NCI-H1105 (cell line): Measurements from ENCODE around the gene AHCYL2.
A peak's percentile ranks its signal among the peaks of the same experiment; 100 is the strongest.
"Not testable (repeated sequence)": the region's sequence is repeated elsewhere in the genome, so short reads cannot be mapped to it uniquely, and the experiment has no call there.

Experiments
- DNase-seq: peaks from one replicate; lab custom pipeline; 2025; lab: John Stamatoyannopoulos, UW

AHCYL2 gene

DNA sequence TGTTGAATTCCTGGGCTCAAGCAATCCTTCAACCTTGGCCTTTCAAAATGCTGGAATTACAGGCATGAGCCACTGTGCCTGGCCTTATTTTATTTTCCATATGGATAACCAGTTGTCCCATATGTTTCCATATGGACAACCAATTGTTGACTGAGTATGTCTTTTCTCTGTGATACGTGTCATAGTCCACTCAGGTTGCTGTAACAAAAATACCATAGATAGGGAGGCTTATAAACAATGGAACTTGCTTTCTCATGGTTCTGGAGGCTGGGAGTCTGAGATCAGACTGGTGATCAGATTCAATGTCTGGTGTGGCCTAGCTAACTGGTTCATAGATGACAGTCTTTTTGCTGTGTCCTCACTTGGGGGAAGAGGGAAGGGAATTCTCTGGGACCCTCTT lies 19.4 kb downstream of the AHCYL2 start:
- no peak for DNase-seq

DNA sequence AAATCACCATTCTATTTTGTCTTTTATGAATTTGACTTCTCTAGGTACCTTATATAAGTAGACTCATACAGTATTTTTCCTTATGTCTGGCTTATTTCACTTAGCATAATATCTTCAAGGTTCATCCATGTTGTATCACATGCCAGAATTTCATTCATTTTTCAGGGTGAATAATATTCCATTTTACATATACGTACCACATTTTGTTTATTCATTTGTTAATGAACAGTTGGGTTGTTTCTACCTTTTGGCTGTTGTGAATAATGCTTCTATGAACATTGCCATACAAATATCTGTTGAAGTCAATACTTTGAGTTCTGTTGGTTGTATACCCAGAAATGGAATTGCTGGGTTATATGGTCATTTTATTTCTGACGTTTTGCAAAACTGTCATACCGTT lies 20.7 kb downstream of the AHCYL2 start:
- DNase-seq, result no peak

DNA sequence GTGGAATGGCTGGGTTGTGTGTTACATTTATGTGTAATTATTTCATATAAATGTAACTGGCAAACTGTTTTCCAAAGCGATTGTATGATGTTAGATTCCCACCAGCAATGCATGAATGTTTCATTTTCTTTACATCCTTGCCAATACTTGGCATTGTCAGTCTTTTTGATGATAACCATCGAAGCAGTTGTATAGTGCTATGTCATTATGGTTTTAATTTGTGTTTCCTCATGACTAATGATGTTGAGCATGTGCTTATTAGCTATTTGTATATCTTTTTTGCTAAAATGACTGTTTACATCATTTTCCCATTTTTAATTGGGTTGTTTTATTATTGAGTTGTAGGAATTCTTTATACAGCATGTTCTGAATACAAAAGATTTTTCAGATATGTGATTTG lies 22.3 kb downstream of the AHCYL2 start:
- DNase-seq, result no peak

DNA sequence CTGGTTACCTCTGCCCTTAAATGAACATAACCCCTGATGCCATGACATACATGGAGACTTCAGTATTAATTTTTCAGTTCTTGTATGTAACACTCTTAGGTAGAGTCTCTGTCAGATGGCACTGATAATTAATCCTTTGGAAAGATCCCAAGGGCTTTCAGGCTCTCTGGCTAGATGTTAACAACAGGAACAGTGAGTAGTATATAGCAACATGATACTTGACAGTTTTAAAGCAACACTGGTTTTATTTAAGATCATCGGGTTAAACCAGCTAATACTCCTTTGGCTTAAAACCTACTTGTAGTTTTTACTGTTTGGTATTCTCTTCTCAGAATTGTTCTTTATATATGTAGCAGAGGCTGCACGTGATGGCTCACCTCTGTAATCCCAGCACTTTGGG lies 27.3 kb downstream of the AHCYL2 start:
- DNase-seq, result no peak

DNA sequence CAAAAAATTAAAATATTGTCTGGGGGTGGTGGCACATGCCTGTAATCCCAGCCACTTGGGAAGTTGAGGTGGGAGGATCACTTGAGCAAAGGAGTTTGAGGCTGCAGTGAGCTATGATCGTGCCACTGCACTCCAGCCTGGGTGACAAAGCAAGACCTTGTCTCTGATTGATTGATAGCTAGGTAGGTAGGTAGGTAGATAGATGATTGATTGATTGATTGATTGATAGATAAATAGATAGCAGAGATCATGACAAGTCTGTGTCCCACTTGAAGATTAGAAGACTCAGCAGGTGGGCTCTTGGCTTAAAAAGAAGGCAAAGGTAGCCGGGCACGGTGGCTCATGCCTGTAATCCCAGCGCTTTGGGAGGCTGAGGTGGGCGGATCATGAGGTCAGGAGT lies 27.8 kb downstream of the AHCYL2 start:
- not testable (repeated sequence) for DNase-seq

DNA sequence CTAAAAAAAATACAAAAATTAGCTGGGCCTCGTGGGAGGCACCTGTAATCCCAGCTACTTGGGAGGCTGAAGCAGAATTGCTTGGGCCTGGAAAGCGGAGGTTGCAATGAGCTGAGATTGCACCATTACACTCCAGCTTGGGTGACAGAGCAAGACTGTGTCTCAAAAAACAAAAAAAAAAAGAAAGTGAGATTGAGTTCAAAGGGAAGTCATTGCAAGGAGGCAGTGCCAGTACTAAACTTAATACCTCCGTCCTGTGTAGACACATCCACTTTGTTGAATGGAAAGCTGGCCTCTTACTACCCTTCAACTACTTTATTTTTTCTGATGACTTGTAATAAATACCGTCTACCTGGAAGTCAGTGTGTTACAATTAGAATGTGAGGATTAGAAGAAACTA lies 31.0 kb downstream of the AHCYL2 start:
- no peak for DNase-seq

DNA sequence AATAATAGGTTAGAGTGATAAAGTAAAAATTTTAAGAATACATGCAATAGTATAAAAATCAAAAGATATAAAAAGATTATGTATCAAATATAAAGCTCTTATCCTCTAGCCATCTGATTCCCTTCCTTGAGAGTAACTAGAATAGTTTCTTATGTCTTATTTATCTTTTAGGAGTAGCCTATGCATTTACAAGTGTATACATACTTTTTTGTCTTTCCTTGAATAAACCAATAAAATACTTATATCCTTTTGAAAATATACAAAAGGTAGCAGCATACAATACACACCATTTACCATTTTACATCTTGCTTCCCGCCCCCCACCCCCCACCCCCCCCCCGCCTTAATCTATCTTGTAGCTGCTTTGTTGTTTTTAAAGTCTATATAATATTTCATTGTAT lies 31.4 kb downstream of the AHCYL2 start:
- no peak for DNase-seq

DNA sequence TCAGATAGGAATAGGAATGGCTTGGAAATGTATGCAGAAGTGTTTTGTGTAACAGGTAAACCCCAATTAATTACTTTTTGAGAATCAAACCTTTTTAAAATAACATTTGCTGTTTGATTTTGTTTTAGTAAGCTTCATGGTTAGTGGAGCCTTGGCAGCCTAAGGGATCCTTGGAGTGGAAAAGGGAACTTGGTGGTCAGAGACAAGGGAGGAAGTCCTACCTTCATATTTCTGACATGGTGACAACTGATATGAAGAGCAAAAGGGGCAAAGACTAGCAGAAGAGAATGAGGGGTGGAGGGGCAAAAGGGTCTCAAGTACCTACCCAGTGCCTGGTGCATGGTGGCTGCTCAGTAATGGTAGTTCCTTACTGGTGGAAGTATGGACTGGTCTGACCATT lies 32.3 kb downstream of the AHCYL2 start:
- no peak for DNase-seq

DNA sequence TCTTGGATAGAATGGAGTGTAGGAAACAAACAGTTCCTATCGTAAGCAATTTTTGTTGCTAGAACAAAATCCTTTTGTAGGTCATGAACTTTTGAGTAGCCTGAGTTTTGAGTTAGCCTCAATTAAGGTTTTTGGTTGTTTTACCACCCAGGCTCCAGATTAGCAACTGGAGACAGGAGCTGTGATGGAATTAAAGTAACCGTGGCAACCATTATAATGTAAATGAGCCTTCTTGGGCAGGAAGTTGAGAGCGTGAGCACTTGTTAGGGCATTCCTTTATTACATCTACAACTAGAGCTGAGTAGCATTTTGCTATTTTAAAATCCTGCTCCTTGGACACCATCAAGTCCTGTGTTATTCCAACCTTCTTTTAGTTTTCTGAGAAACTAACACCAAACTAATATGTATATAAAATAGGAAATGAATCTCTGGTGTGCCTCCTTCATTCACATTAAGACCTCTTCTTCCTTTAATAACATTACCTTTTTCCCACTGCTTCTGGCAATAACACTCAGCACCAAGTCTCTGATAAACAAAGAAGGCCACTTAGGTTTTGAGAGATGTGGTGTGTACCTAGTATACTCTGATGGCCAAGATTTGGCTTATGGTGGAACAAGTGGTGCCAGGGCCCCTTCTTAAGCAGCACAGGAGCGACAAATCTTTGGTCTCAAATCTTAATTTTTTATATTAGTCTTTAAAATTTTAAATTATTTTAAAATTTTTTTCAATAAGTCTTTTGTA lies 34.0 kb downstream of the AHCYL2 start:
- DNase-seq, result no peak

DNA sequence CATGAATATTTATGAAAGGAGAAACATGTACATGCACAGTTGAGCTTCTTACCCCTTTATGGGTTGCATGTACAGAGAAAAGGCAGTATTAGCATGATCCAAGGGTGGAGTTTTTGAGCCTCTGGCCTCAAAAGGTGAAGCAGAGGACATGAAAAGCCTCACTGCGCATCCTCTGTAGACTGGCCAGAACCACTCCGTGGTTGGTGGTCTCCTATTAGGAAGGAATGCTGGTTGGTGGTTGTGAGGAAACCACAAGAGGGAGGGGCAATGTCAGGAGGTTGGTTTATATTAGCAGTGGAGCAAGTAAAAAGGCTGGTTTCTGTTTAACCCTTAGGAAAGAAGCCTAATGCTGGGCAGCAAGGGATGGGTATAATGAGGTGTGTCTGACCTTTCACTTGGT lies 37.5 kb downstream of the AHCYL2 start:
- no peak for DNase-seq

DNA sequence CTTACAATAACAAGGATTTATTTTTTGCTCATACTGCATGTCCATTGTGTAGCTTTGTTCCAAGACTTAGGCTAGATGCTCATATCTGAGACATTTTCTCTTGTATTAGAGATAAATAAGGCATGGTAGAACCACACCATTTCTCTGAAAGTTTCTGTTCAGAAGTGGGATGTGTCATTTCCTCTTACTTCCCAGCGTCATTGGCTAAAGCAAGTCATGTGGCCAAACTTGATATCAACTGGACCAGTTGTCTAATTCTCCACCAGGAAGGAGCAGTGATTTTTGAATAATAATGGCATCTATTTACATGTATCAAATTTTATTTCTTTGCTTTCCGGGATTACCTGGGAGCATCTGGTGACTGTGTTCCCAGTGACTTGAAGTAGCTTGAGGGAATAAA lies 38.3 kb downstream of the AHCYL2 start:
- DNase-seq, result no peak

DNA sequence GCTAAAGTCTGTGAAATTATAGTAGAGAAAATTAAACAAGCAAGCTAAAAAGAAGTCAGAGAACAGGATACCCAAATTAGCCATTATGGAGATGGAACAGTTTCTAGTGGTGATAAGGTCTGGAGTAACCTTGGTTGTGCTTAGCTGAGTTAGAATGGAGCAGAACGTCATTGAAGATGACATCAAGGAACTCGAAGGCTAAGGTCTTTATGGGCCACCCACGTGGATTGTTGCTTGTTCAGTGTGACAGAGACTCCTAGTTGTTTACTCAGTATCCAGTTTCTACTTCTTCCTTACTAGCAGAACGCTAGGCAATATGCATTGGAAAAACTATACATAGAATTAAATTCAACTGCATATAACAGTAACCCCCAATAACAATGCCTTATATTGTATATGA lies 39.7 kb downstream of the AHCYL2 start:
- DNase-seq, result no peak

DNA sequence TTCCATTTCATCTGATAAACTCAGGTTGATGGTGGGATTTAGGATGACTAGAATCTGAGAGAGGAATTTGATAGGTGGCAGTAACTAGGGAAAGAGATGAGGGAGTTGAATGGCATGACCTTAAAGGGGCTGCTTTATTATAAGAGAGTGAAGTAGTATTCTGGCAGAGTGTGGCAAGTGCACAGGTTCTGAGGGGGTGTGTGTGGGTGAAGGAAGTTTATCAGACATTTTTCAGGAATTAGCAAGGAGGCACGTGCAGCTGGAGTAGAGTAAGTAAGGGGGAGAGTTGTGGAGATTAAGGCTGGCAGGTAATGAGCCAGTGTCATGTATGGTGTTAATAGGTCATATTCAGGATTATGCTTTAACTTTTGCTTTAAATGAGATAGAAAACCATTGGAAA lies 40.5 kb downstream of the AHCYL2 start:
- DNase-seq, result no peak

DNA sequence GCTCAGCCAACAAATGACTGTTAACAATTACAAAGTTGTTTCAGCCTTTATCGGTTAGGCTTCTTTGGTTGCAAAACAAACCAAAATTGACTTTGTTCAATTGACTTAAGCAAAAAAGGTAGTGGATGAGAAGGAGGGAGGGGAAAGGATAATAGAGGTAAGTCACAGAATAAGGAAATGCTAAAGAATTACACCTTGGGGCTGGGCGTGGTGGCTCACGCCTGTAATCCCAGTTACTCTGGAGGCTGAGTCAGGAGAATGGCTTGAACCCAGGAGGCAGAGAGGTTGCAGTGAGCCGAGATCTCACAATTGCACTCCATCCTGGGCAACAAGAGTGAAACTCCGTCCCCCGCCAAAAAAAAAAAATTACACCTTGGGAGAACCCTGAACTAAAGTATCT lies 41.4 kb downstream of the AHCYL2 start:
- DNase-seq, result no peak

DNA sequence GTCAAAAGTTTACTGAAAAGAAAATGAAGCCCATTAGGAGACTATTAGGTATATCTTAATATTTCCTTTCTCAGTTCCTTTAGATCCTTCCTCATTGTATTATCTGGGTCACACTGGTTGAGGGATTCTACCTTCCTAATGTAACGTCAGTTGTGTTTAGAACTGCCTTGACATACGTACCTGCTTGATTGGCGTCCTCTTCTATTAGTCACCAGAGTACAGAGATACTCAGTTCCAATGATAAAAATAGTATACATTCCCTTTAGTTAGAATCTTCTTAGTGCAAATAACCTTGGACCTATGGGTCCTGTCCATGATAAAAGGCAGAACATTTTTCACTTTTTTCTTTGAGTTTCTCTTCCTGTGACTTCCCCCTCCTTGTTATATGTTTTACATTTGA lies 45.2 kb downstream of the AHCYL2 start:
- no peak for DNase-seq

DNA sequence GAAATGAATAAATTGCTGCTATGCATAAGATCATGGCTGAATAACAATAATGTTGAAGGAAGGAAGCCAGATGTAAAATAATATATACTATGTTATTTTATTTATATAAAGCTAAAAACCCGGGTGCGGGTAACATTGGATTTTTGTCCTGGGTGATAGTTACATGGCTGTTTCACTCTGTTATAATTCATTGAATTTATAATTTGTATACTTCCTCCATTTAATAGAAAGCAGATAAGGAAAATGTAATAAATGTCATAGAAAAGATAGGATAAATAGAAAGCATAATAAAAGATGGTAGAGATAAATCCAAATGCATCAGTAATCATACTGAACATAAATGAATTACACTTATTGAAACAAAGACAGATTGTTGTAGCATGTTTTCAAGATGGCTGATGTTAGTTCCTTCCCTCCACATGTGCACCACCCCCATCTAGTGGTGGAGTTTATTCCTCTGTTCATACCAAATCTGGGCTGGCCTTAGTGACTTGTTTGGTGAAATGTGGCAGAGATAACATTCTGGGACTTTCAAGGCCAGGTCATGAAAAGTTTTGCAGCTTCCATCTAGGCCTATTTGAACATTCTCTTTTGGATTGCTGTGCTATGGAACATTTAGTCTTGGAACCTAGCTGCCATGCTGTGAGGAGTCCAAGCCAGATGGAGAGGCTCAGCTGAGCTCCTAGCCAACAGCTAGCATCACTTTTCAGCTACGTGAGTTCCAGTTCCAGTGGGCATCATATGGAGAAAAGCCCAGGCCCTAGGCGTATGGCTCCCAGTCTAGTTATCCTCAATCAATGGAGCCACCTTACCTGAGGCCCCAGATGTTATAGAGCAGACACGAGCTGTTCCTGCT lies 46.9 kb downstream of the AHCYL2 start:
- peak; percentile 46 for DNase-seq

DNA sequence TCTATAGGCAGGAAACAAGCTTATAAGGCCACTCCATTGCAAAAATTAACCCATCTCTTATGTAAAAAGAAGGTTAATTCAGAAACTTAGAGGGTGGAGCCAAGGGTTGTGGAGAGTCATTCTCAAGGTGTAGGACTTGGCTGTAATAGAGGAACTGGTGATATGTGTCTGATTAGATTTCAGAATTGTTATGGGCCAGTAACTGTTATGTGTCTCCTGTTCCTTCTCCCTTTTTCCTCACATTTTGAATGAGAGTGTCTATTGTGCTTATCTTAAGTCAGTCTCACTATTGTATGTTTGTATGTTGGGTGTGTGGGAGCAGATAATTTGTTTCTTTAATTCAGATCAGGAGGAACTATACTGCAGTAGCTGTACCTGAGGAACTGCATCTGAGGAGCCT lies 49.1 kb downstream of the AHCYL2 start:
- DNase-seq, result no peak

DNA sequence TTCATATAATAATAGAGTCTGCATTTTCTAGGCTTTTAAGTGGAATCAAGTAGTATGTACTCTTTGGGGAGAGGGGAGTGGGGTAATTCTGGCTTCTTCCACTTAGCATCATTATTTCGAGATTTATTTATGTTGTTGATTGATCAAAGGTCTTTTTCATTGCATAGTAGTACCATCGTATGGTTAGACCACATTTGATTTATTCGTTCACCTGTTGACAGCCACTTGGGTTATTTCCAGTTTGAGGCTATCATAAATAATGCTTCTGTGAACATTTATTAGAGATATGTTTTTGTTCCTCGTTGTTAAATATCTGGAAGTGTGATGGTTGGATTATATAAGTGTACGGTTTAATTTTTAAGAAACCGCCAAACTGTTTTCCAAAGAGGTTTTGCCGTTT lies 52.8 kb downstream of the AHCYL2 start:
- no peak for DNase-seq

DNA sequence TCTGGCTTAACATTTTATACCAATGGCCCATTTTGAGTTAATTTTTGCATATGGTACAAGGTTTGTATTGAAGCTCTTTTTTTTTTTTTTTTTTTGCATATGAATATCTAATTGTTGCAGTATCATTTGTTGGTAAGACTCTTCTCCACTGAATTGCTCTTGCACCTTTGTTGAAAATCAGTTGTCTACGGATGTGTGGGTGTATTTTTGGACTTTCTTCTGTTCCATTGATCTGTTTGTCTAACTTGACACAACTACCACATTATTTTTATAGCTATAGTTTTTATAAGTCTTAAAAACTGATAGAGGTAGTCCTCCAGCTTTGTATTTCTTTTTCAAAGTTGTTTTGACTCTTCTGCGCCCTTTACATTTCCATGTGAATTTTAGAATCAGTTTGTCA lies 53.9 kb downstream of the AHCYL2 start:
- DNase-seq, result no peak

DNA sequence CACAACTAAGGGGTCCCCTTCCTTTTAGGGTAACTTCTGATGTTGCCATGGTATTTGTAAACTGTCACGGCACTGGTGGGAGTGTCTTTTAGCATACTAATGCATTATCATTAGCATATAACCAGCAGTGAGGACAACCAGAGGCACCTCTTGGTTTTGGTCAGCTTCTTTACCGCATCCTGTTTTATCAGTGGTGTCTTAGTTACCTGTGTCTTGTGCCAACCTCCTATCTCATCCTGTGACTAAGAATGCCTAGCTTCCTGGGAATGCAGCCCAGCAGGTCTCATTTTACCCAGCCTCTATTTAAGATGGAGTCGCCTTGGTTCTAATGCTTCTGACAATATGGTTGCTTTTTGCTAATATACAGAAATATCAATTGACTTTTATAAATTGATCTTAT lies 54.9 kb downstream of the AHCYL2 start:
- no peak for DNase-seq

DNA sequence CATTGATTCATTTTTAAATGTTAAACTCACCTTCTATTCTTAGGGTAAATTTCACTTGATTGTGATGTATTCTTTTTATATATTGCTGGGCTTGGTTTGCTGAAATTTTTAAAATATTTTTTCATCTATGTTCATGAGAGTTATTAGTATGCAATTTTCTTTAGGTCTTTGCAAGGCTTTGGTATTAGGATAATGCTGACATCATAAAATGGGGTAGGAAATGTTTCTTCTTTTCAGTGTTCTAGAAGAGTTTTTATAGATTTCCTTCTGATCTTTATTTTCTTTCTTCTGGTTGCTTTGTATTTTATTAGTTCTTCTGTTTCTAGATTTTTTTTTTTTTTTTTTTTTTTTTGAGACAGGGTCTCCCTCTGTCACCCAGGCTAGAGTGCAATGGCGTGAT lies 56.3 kb downstream of the AHCYL2 start:
- no peak for DNase-seq

DNA sequence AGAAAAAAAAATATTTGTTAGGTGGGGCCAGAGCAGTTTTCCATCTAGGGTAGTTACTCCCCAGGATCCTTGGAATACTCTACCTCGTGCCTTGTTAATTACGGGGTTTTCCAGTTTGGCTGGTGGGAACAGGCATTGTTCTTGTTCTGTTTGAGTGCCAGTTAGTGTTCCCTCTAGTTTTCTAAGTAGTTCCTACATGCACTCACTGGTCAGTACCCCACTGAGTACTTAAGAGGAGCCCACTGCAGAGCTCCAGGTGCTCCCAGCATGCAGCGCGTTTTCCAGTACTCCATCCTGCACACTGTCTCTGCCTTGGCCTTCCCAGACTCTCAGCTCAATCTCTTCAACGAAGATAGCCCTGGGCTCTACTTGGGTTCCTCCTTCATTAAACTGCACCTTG lies 58.0 kb downstream of the AHCYL2 start:
- no peak for DNase-seq

DNA sequence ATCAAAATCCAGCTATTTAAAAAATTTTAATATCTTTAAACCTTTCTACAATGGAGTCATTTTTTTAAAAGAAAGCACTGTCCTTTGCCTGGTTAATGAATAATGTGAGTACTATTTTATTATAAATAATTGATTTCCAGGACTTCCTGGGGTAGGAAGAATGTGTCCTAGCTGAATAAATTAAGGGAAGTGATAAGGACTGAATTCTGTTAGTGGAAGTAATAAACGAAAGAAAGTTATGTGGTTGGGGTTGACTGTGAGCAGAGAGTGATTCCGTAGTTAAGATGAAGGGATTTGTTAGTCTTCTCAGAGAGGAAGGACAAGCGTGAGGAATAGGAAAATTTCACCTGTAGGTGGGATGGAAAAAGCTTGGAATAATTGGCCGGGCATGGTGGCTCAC lies 59.1 kb downstream of the AHCYL2 start:
- no peak for DNase-seq

DNA sequence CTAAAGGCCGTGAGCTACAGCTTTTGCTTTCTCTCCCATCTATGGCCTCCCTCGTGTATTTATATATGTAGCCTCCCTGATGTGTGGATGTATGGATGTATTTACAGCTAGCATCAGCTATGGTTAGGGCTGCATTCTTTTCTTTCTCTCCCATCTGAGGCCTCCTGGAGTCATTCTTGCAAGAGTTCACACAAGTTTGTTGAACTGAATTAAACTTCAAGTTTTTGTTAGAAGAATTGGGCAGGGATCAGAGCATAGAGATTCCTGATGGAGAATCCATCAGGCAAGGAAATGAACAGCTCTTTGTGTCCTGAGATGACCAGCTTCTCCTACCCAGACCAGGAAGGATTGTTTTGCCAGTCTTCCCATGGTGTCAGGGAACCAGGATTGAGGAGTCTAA lies 60.3 kb downstream of the AHCYL2 start:
- DNase-seq, result no peak
